HEK293 (cell line): ENCODE results near the gene CENPT.

Experiments
- CTCF ChIA-PET: fragments of 350-600 bp; formaldehyde crosslinking; extraction: SDS; loops from one replicate; lab custom pipeline; 2021; ENCODE audit warnings: antibody characterized with exemption; lab: Yijun Ruan, JAX
- POLR2A ChIA-PET: fragments of 300-600 bp; formaldehyde crosslinking; extraction: SDS; loops from one replicate; lab custom pipeline; 2020; ENCODE audit warnings: antibody characterized with exemption, inconsistent platforms; lab: Yijun Ruan, JAX
- H3K27ac ChIP-seq: fragments of 200-500 bp; sonication (Bioruptor generic); 2 replicates; pipeline ENCODE4 v1.5.1; 2014; ENCODE audit warnings: low read depth, low read length, control low read depth, inconsistent platforms; ENCODE audit errors: extremely low read depth
- H3K36me3 ChIP-seq, 2 experiments: fragments of 200-500 bp in 1 of 2; sonication (Bioruptor generic) in 1 of 2; 1 replicate in 1 of 2; 2 replicates in 1 of 2; pipeline ENCODE4 v1.5.1; 2014 to 2017; ENCODE audit warnings: inconsistent platforms in 2 of 2, low read length in 2 of 2; ENCODE audit not compliant: control insufficient read depth in 2 of 2, insufficient read depth in 1 of 2
- H3K4me1 ChIP-seq: fragments of 200-500 bp; sonication (Bioruptor generic); 2 replicates; pipeline ENCODE4 v1.5.1; 2014; ENCODE audit warnings: mild to moderate bottlenecking, low read length, inconsistent platforms; ENCODE audit not compliant: control insufficient read depth, insufficient read depth
- H3K4me3 ChIP-seq: 2 replicates; pipeline ENCODE4 v1.5.1; 2011; ENCODE audit warnings: low read depth, mild to moderate bottlenecking, control low read depth, low read length, moderate library complexity
- H3K9me3 ChIP-seq: fragments of 200-500 bp; sonication (Bioruptor generic); 2 replicates; pipeline ENCODE4 v1.5.1; 2014; ENCODE audit warnings: low read depth, low read length, inconsistent platforms; ENCODE audit not compliant: control insufficient read depth, insufficient read depth
- FEZF1 ChIP-seq: fragments of 450-650 bp; formaldehyde crosslinking; IDR thresholded peaks from 2 replicates; pipeline ENCODE4 v1.5.1; 2016; ENCODE audit warnings: missing biosample characterization, missing genetic modification characterization
- HIC1 ChIP-seq: fragments of 450-650 bp; formaldehyde crosslinking; IDR thresholded peaks from 2 replicates; pipeline ENCODE4 v1.5.1; 2016; ENCODE audit warnings: missing biosample characterization, missing genetic modification characterization
- PBX3 ChIP-seq: sonication (generic); formaldehyde crosslinking; IDR thresholded peaks from 2 replicates; pipeline ENCODE4 v1.8.1; 2022; ENCODE audit warnings: mild to moderate bottlenecking, moderate library complexity, missing genetic modification reagents
- REST ChIP-seq: fragments of 450-650 bp; formaldehyde crosslinking; IDR thresholded peaks from 2 replicates; pipeline ENCODE4 v1.5.1; 2016; ENCODE audit warnings: missing biosample characterization, missing genetic modification characterization
- SCRT2 ChIP-seq: fragments of 450-650 bp; formaldehyde crosslinking; IDR thresholded peaks from 2 replicates; pipeline ENCODE4 v1.5.1; 2016; ENCODE audit warnings: missing biosample characterization, missing genetic modification characterization
- ZBTB8A ChIP-seq: fragments of 450-650 bp; formaldehyde crosslinking; IDR thresholded peaks from 2 replicates; pipeline ENCODE4 v1.5.1; 2016; ENCODE audit warnings: missing biosample characterization, missing genetic modification characterization
- ZNF18 ChIP-seq: fragments of 450-650 bp; formaldehyde crosslinking; IDR thresholded peaks from 2 replicates; pipeline ENCODE4 v1.5.1; 2016; ENCODE audit warnings: missing biosample characterization, missing genetic modification characterization
- ZNF2 ChIP-seq: fragments of 450-650 bp; formaldehyde crosslinking; IDR thresholded peaks from 2 replicates; pipeline ENCODE4 v1.5.1; 2016; ENCODE audit warnings: missing biosample characterization, missing genetic modification characterization
- ZNF221 ChIP-seq: fragments of 450-650 bp; formaldehyde crosslinking; IDR thresholded peaks from 2 replicates; pipeline ENCODE4 v1.5.1; 2017; ENCODE audit warnings: missing biosample characterization, missing genetic modification characterization, borderline replicate concordance
- ZNF266 ChIP-seq: fragments of 450-650 bp; formaldehyde crosslinking; IDR thresholded peaks from 2 replicates; pipeline ENCODE4 v1.5.1; 2016; ENCODE audit warnings: missing biosample characterization, missing genetic modification characterization, low read depth
- ZNF280C ChIP-seq: fragments of 450-650 bp; formaldehyde crosslinking; IDR thresholded peaks from 2 replicates; pipeline ENCODE4 v1.5.1; 2016; ENCODE audit warnings: missing biosample characterization, missing genetic modification characterization
- ZNF292 ChIP-seq: fragments of 450-650 bp; formaldehyde crosslinking; IDR thresholded peaks from 2 replicates; pipeline ENCODE4 v1.5.1; 2016; ENCODE audit warnings: low read depth, missing biosample characterization, missing genetic modification characterization, borderline replicate concordance
- ZNF473 ChIP-seq: fragments of 450-650 bp; formaldehyde crosslinking; IDR thresholded peaks from 2 replicates; pipeline ENCODE4 v1.5.1; 2017; ENCODE audit warnings: missing biosample characterization, missing genetic modification characterization
- ZNF501 ChIP-seq: fragments of 450-650 bp; formaldehyde crosslinking; IDR thresholded peaks from 2 replicates; pipeline ENCODE4 v1.5.1; 2016; ENCODE audit warnings: missing biosample characterization, missing genetic modification characterization
- ZNF664 ChIP-seq: fragments of 450-650 bp; formaldehyde crosslinking; IDR thresholded peaks from 2 replicates; pipeline ENCODE4 v1.5.1; 2016; ENCODE audit warnings: missing biosample characterization, missing genetic modification characterization
- ZNF768 ChIP-seq: fragments of 450-650 bp; formaldehyde crosslinking; IDR thresholded peaks from 2 replicates; pipeline ENCODE4 v1.5.1; 2018; ENCODE audit warnings: missing biosample characterization, mild to moderate bottlenecking, missing genetic modification characterization
- ZSCAN30 ChIP-seq: fragments of 450-650 bp; IDR thresholded peaks from 2 replicates; pipeline ENCODE4 v1.5.1; 2018; ENCODE audit warnings: missing biosample characterization, mild to moderate bottlenecking, missing genetic modification characterization, moderate library complexity
- ZSCAN4 ChIP-seq: fragments of 450-650 bp; formaldehyde crosslinking; IDR thresholded peaks from 2 replicates; pipeline ENCODE4 v1.5.1; 2017; ENCODE audit warnings: missing biosample characterization, missing genetic modification characterization

The CENPT gene

GRCh38 chr16:67892899-67893742, 45.6 kb upstream of the CENPT start, which contains the start of gene PSKH1 (continued):
- TF ChIP-seq PBX3 (CRISPR knock-in tag) (peak; percentile 78; the same call in 1 of the 2 replicates), ZSCAN4 (tag by site-specific recombination) (no peak), ZBTB8A (tag by site-specific recombination) (no peak), ZSCAN30 (tag by site-specific recombination) (no peak), ZNF2 (tag by site-specific recombination) (no peak), ZNF266 (no peak)

- TF ChIP-seq ZNF664 (tag by site-specific recombination) (peak; percentile 20; the same call in 1 of the 2 replicates), HIC1 (tag by site-specific recombination) (no peak), SCRT2 (tag by site-specific recombination) (no peak), ZNF280C (tag by site-specific recombination) (no peak), ZNF18 (no peak)
- CTCF ChIA-PET: interaction anchor here (1.3 to 3.2 kb wide), 3 partner anchors 9 to 76 kb away, joined by 3 to 22 read pairs (median 10); no protein-coding TSS in a partner anchor
- H3K36me3 ChIP-seq: peaks cover 0 to 3% of the 10 kb centered on the region in 2 experiments; a peak in 2 of 3 replicates
- peak overlapping the region; percentile 19; the same call in 1 of the 2 replicates for H3K4me3 ChIP-seq
- no peaks in the 10 kb centered on the region for H3K9me3 ChIP-seq
- peak overlapping the region; percentile 28; the same call in 1 of the 2 replicates for H3K27ac ChIP-seq
- POLR2A ChIA-PET: interaction anchor here (0.7 to 1.0 kb wide), 3 partner anchors 33 to 43 kb away, joined by 3 to 5 read pairs (median 3); no protein-coding TSS in a partner anchor
- H3K4me1 ChIP-seq: peaks cover 4% of the 10 kb centered on the region
Measured at GRCh38 chr16:67892375-67892774, 44.9 kb upstream of the CENPT start.

GRCh38 chr16:67888331-67888730, 40.8 kb upstream of the CENPT start:
- Histone ChIP-seq H3K4me3 (no peak overlapping the region), H3K9me3 (no peaks in the 10 kb centered on the region), H3K4me1 (peaks cover 3% of the 10 kb centered on the region; the same call in 1 of the 2 replicates), H3K27ac (no peak overlapping the region), H3K36me3 (peaks cover 0 to 23% of the 10 kb centered on the region in 2 experiments; a peak in 1 of 3 replicates)
- TF ChIP-seq ZNF768 (tag by site-specific recombination): no peak
- TF ChIP-seq ZNF292 (tag by site-specific recombination): no peak
- no peak for TF ChIP-seq ZNF473 (tag by site-specific recombination)
- no peak for TF ChIP-seq ZNF501 (tag by site-specific recombination)
- TF ChIP-seq FEZF1 (tag by site-specific recombination): no peak
- no peak for TF ChIP-seq ZNF221 (tag by site-specific recombination)
- no peak for TF ChIP-seq REST (tag by site-specific recombination)
- ChIA-PET CTCF (interaction anchor here (0.8 to 1.2 kb wide), 2 partner anchors 48 to 367 kb away, joined by 3 to 4 read pairs; partner anchors contain the start of gene PSMB10), POLR2A (interaction anchor here (1.2 kb wide), 1 partner anchor 55 kb away, joined by 4 read pairs; no protein-coding TSS in a partner anchor)
